GM12878 (cell line): ENCODE measurements around the gene OLFM2. TPM values are rescaled to one million over a fixed set of nuclear protein-coding genes. Genes with fewer than 3 reads are reported as not detected.

ENCODE experiments used
- ATAC-seq: fragments of 200-7000 bp; cut with Tn5 transposase; 3 replicates; pipeline ENCODE4 v1.9.1; 2020; ENCODE audit warnings: mild to moderate bottlenecking, moderate library complexity
- BruUV-seq: library from RNA; stranded (reverse); fragments of 400-500 nt; replicated peaks from 2 replicates; lab custom pipeline; 2021; lab: Mats Ljungman, UMichigan
- CTCF ChIA-PET: fragments of 300-600 bp; sonication (Branson Sonifier 250); formaldehyde crosslinking; extraction: SDS; loops from one replicate; lab custom pipeline; 2021; ENCODE audit warnings: inconsistent platforms; lab: Yijun Ruan, JAX
- POLR2A ChIA-PET: fragments of 350-600 bp; formaldehyde crosslinking; extraction: SDS; loops from one replicate; lab custom pipeline; 2021; ENCODE audit warnings: inconsistent platforms; lab: Charles Lee
- RAD21 ChIA-PET: fragments of 300-600 bp; sonication (Branson Sonifier 250); formaldehyde crosslinking; loops from one replicate; lab custom pipeline; 2023; ENCODE audit warnings: antibody characterized with exemption; ENCODE audit not compliant: unreplicated experiment; lab: Charles Lee
- SMC1A ChIA-PET: fragments of 300-600 bp; sonication (Branson Sonifier 250); formaldehyde crosslinking; loops from one replicate; lab custom pipeline; 2023; ENCODE audit not compliant: unreplicated experiment, uncharacterized antibody; lab: Charles Lee
- DNase-seq: peaks from one replicate; pipeline ENCODE4 v3.0.0-alpha.2; 2011; ENCODE audit warnings: low read depth, low spot score
- FAIRE-seq: peaks from 3 replicates; lab custom pipeline; 2011; peaks lifted over from hg19 to GRCh38; lab: Jason Lieb, UNC
- H2AFZ ChIP-seq: 2 replicates; pipeline ENCODE4 v1.6.0; 2011; ENCODE audit warnings: low read depth, low read length, control low read depth; ENCODE audit not compliant: control insufficient read depth
- H3K27ac ChIP-seq: 2 replicates; pipeline ENCODE4 v1.5.1; 2011; ENCODE audit warnings: control low read depth; ENCODE audit not compliant: control insufficient read depth, insufficient read depth
- H3K27me3 ChIP-seq, 2 experiments: replicated peaks in 1 of 2; 2 replicates each; pipeline versions ENCODE4 v1.6.0 to v1.6.1; 2011; ENCODE audit warnings: low read length in 1 of 2; ENCODE audit not compliant: control insufficient read depth in 2 of 2, insufficient read depth in 2 of 2
- H3K36me3 ChIP-seq, 2 experiments: 2 replicates each; pipeline ENCODE4 v1.5.1; 2011; ENCODE audit warnings: low read length in 1 of 2; ENCODE audit not compliant: control insufficient read depth in 2 of 2, insufficient read depth in 2 of 2
- H3K4me1 ChIP-seq: 2 replicates; pipeline ENCODE4 v1.6.1; 2011; ENCODE audit warnings: mild to moderate bottlenecking, low read length, moderate library complexity, mixed read lengths; ENCODE audit not compliant: control insufficient read depth, insufficient read depth
- H3K4me2 ChIP-seq: 2 replicates; pipeline ENCODE4 v1.6.0; 2011; ENCODE audit warnings: control low read depth; ENCODE audit not compliant: control insufficient read depth, insufficient read depth
- H3K4me3 ChIP-seq: fragments of 200-600 bp; sonication (generic); 2 replicates; pipeline ENCODE4 v1.5.1; 2016
- H3K79me2 ChIP-seq: 2 replicates; pipeline ENCODE4 v1.6.0; 2011; ENCODE audit warnings: low read length; ENCODE audit not compliant: control insufficient read depth, insufficient read depth
- H3K9ac ChIP-seq: 2 replicates; pipeline ENCODE4 v1.8.0; 2011; ENCODE audit warnings: low read length, control low read depth, mixed read lengths; ENCODE audit not compliant: control insufficient read depth, insufficient read depth
- H3K9me3 ChIP-seq: replicated peaks from 3 replicates; pipeline ENCODE4 v1.5.1; 2011; ENCODE audit warnings: mild to moderate bottlenecking, low read length; ENCODE audit not compliant: control insufficient read depth, insufficient read depth
- H4K20me1 ChIP-seq: 2 replicates; pipeline ENCODE4 v1.6.0; 2011; ENCODE audit not compliant: control insufficient read depth, insufficient read depth
- CHD1 ChIP-seq: IDR thresholded peaks from 2 replicates; pipeline ENCODE4 v1.6.1; 2012; ENCODE audit warnings: low read depth, low read length, improper control_type of control experiment
- CHD4 ChIP-seq: fragments of 200-600 bp; sonication (generic); IDR thresholded peaks from 2 replicates; pipeline ENCODE4 v1.6.1; 2016; ENCODE audit warnings: mild to moderate bottlenecking
- CTCF ChIP-seq, 3 experiments: IDR thresholded peaks in 2 of 3; conservative IDR thresholded peaks in 1 of 3; 2 replicates each; pipeline ENCODE4 v1.5.1; 2011; ENCODE audit warnings: low read depth in 3 of 3, low read length in 3 of 3, mild to moderate bottlenecking in 3 of 3, control low read depth in 2 of 3, moderate library complexity in 2 of 3, inconsistent platforms in 1 of 3, mixed read lengths in 1 of 3; ENCODE audit not compliant: control insufficient read depth in 2 of 3, insufficient read depth in 1 of 3; ENCODE audit errors: extremely low read depth in 1 of 3
- HDGF ChIP-seq: fragments of 450-650 bp; IDR thresholded peaks from 2 replicates; pipeline ENCODE4 v1.6.1; 2016; ENCODE audit warnings: antibody characterized with exemption
- IRF4 ChIP-seq: IDR thresholded peaks from 2 replicates; pipeline ENCODE4 v1.6.1; 2011; ENCODE audit warnings: low read depth, low read length
- JUND ChIP-seq: IDR thresholded peaks from 2 replicates; pipeline ENCODE4 v1.6.1; 2012; ENCODE audit warnings: low read depth, mild to moderate bottlenecking, low read length, improper control_type of control experiment, moderate library complexity
- KLF5 ChIP-seq: fragments of 450-650 bp; IDR thresholded peaks from 2 replicates; pipeline ENCODE4 v1.6.1; 2014; ENCODE audit warnings: mild to moderate bottlenecking; ENCODE audit not compliant: partially characterized antibody
- NFIC ChIP-seq: IDR thresholded peaks from 2 replicates; pipeline ENCODE4 v1.6.1; 2012; ENCODE audit warnings: low read depth, mild to moderate bottlenecking, inconsistent platforms, low read length, moderate library complexity
- NFXL1 ChIP-seq: fragments of 450-650 bp; IDR thresholded peaks from 2 replicates; pipeline ENCODE4 v1.6.1; 2017; ENCODE audit warnings: antibody characterized with exemption, mild to moderate bottlenecking, borderline replicate concordance
- NKRF ChIP-seq: fragments of 450-650 bp; conservative IDR thresholded peaks from 2 replicates; pipeline ENCODE4 v1.6.1; 2017; ENCODE audit warnings: mild to moderate bottlenecking, moderate library complexity
- SIX5 ChIP-seq: IDR thresholded peaks from 2 replicates; pipeline ENCODE4 v1.6.1; 2011; ENCODE audit warnings: mild to moderate bottlenecking, low read depth, low read length, moderate library complexity; ENCODE audit not compliant: severe bottlenecking
- SMAD1 ChIP-seq: fragments of 450-650 bp; IDR thresholded peaks from 2 replicates; pipeline ENCODE4 v1.6.1; 2018; ENCODE audit warnings: mild to moderate bottlenecking, low read depth; ENCODE audit not compliant: partially characterized antibody
- SREBF1 ChIP-seq: IDR thresholded peaks from 2 replicates; pipeline ENCODE4 v1.6.1; 2012; ENCODE audit warnings: mild to moderate bottlenecking, low read length
- STAT3 ChIP-seq: IDR thresholded peaks from 2 replicates; pipeline ENCODE4 v1.6.1; 2011; ENCODE audit warnings: low read depth, low read length, improper control_type of control experiment
- TCF7 ChIP-seq: IDR thresholded peaks from 2 replicates; pipeline ENCODE4 v1.6.1; 2014; ENCODE audit warnings: antibody characterized with exemption, borderline replicate concordance
- ZNF687 ChIP-seq: fragments of 450-650 bp; IDR thresholded peaks from 2 replicates; pipeline ENCODE4 v1.6.1; 2017; ENCODE audit warnings: mild to moderate bottlenecking, moderate library complexity
- WGBS: methylation state at CpG from one replicate; pipeline ENCODE4 v1.1.6; 2016; ENCODE audit warnings: low lambda C conversion rate; ENCODE audit not compliant: insufficient replicate concordance, insufficient coverage; ENCODE audit errors: missing lambda C conversion rate; 5-methylcytosine and 5-hydroxymethylcytosine counted together
- in situ Hi-C: fragments of 300-500 bp; cut with MboI; formaldehyde crosslinking; loops from 9 replicates; pipeline ENCODE4 v1.14.3; 2018; ENCODE audit warnings: mixed read lengths
- intact Hi-C: fragments of 100-400 bp; cut with micrococcal nuclease; formaldehyde crosslinking; loops from one replicate; pipeline ENCODE4 v1.14.2; 2022; ENCODE audit not compliant: unreplicated experiment
- polyA plus RNA-seq, 11 experiments: library from polyadenylated mRNA; depleted of rRNA in 4 of 11; unstranded in 6 of 11; stranded (reverse) in 5 of 11; fragments of >200 nt; fragmentation: Nextera tagmentation in 4 of 11; fragmentation: Illumina TruSeq in 1 of 11; extraction: Ambion mirVana in 4 of 11; extraction: Trizol in 1 of 11; gene quantifications; 1 replicate in 1 of 11; 2 replicates in 10 of 11; pipeline versions ENCODE4 v1.2.1 to v1.2.3, GENCODE V29; 2011 to 2016; ENCODE audit warnings: inconsistent platforms in 2 of 11, missing spikeins in 2 of 11, low read depth in 1 of 11
- total RNA-seq, 4 experiments: library from RNA; depleted of rRNA in 3 of 4; stranded (reverse); fragments of >200 nt in 3 of 4; fragmentation: Illumina TruSeq in 1 of 4; extraction: Trizol in 1 of 4; gene quantifications; 2 replicates each; pipeline versions ENCODE4 v1.2.1 to v1.2.3, GENCODE V29; 2013 to 2021

The OLFM2 gene
- total and polyA plus RNA-seq, 10 of the 15 experiments (the other 5 are each of a cell fraction or from before 2014, with no cell fraction given), result 0.07 to 3.5 (median 0.27) TPM; not detected in 5

- H4K20me1 ChIP-seq, result no peaks in the 10 kb centered on the region
- TF ChIP-seq STAT3 (no peak), SREBF1 (no peak), HDGF (no peak), ZNF687 (no peak), CHD1 (no peak), SIX5 (no peak), NKRF (no peak), SMAD1 (no peak), CTCF (IDR thresholded peaks at IDR 0.05 in 2 of 3, conservative IDR thresholded peaks at IDR 0.05 in 1 of 3; ENCODE audit: control insufficient read depth in 2 of 3, extremely low read depth in 1 of 3, insufficient read depth in 1 of 3, low read depth in 3 of 3, low read length in 3 of 3) (no peak), KLF5 (no peak), NFIC (no peak), TCF7 (no peak), JUND (no peak), NFXL1 (no peak), CHD4 (no peak), IRF4 (no peak)
- no peak for FAIRE-seq
- BruUV-seq, result no TSS peak
- no peak for ATAC-seq
- ChIA-PET POLR2A (interaction anchor here (0.5 kb wide), 1 partner anchor 24 kb away, joined by 6 read pairs; no protein-coding TSS in a partner anchor), RAD21 (no interaction called here), SMC1A (no interaction called here), CTCF (no interaction called here)
- H3K4me3 ChIP-seq, result no peak overlapping the region
- no peak overlapping the region for H2AFZ ChIP-seq
- H3K4me2 ChIP-seq, result no peak overlapping the region
- no peaks in the 10 kb centered on the region for H3K79me2 ChIP-seq
- H3K9me3 ChIP-seq, result no peaks in the 10 kb centered on the region
- in situ Hi-C loops (no loop called here), intact Hi-C loops (no loop called here)
- WGBS, result 22% methylated on average over 9 of the region's 9 CpGs
- no peak overlapping the region for H3K27ac ChIP-seq
- no peaks in the 10 kb centered on the region for H3K36me3 ChIP-seq
- H3K9ac ChIP-seq, result no peak overlapping the region
- H3K4me1 ChIP-seq, result peaks cover 3% of the 10 kb centered on the region; the same call in 1 of the 2 replicates
- DNase-seq, result no peak
- H3K27me3 ChIP-seq, result no peaks in the 10 kb centered on the region
Observed at GRCh38 chr19:9881720-9882119, 54.6 kb downstream of the OLFM2 start.
